GM23338 (cell line): Measurements from ENCODE around the gene SLC19A1. TPM values are rescaled to one million over a fixed set of nuclear protein-coding genes. Genes with fewer than 3 reads are reported as not detected.

Experiments
- ATAC-seq: fragments of 200-7000 bp; cut with Tn5 transposase; 3 replicates; pipeline ENCODE4 v1.9.1; 2020
- DNase-seq: peaks from one replicate; pipeline ENCODE4 v3.0.0-alpha.2; 2015; ENCODE audit warnings: low spot score
- H2AFZ ChIP-seq: fragments of 200-600 bp; sonication (generic); 2 replicates; pipeline ENCODE4 v1.8.0; 2016; ENCODE audit warnings: antibody characterized with exemption, mild to moderate bottlenecking, moderate library complexity
- H3F3A ChIP-seq: fragments of 200-600 bp; sonication (generic); replicated peaks from 2 replicates; pipeline ENCODE4 v1.8.0; 2017; ENCODE audit warnings: antibody characterized with exemption, mixed run types, low read depth
- H3K27ac ChIP-seq: fragments of 200-600 bp; sonication (generic); 2 replicates; pipeline ENCODE4 v1.6.1; 2016; ENCODE audit warnings: low read depth
- H3K27me3 ChIP-seq: fragments of 200-600 bp; sonication (generic); 2 replicates; pipeline ENCODE4 v1.8.0; 2016; ENCODE audit warnings: mild to moderate bottlenecking, mixed run types, moderate library complexity; ENCODE audit not compliant: insufficient read depth
- H3K36me3 ChIP-seq: fragments of 200-600 bp; sonication (generic); 2 replicates; pipeline ENCODE4 v1.8.0; 2016; ENCODE audit warnings: mild to moderate bottlenecking; ENCODE audit not compliant: insufficient read depth
- H3K4me1 ChIP-seq: fragments of 200-600 bp; sonication (generic); 2 replicates; pipeline ENCODE4 v1.8.0; 2016; ENCODE audit warnings: mild to moderate bottlenecking, moderate library complexity; ENCODE audit not compliant: insufficient read depth
- H3K4me2 ChIP-seq: fragments of 200-600 bp; sonication (generic); 2 replicates; pipeline ENCODE4 v1.7.1; 2017; ENCODE audit warnings: mixed run types
- H3K4me3 ChIP-seq: fragments of 200-600 bp; sonication (generic); 2 replicates; pipeline ENCODE4 v1.6.1; 2016; ENCODE audit warnings: mixed run types
- H3K79me2 ChIP-seq: fragments of 200-600 bp; sonication (generic); replicated peaks from 2 replicates; pipeline ENCODE4 v1.8.0; 2017; ENCODE audit warnings: mild to moderate bottlenecking; ENCODE audit not compliant: insufficient read depth
- H3K9me2 ChIP-seq: fragments of 200-600 bp; sonication (generic); 2 replicates; pipeline ENCODE4 v1.8.0; 2017; ENCODE audit not compliant: insufficient read depth
- H4K20me1 ChIP-seq: fragments of 200-600 bp; sonication (generic); replicated peaks from 2 replicates; pipeline ENCODE4 v1.8.0; 2017; ENCODE audit warnings: mild to moderate bottlenecking; ENCODE audit not compliant: insufficient read depth
- H3K27ac Mint-ChIP-seq: 2 replicates; pipeline ENCODE4 v1.8.0; 2020; ENCODE audit warnings: inconsistent platforms, mild to moderate bottlenecking, moderate library complexity, mixed read lengths
- H3K27me3 Mint-ChIP-seq: 3 replicates; pipeline ENCODE4 v1.8.0; 2022; ENCODE audit warnings: low read depth, mild to moderate bottlenecking, moderate library complexity, mixed read lengths, inconsistent platforms; ENCODE audit not compliant: insufficient read depth, poor library complexity
- H3K36me3 Mint-ChIP-seq: 3 replicates; pipeline ENCODE4 v1.8.0; 2021; ENCODE audit warnings: low read depth, mild to moderate bottlenecking, inconsistent platforms, moderate library complexity, mixed read lengths
- H3K4me1 Mint-ChIP-seq: 3 replicates; pipeline ENCODE4 v1.8.0; 2020; ENCODE audit warnings: mild to moderate bottlenecking, inconsistent platforms, mixed read lengths
- H3K4me3 Mint-ChIP-seq: 3 replicates; pipeline ENCODE4 v1.8.0; 2021; ENCODE audit warnings: moderate library complexity, mild to moderate bottlenecking, inconsistent platforms, mixed read lengths
- H3K9me3 Mint-ChIP-seq: 3 replicates; pipeline ENCODE4 v1.8.0; 2020; ENCODE audit warnings: moderate library complexity, mild to moderate bottlenecking, inconsistent platforms, mixed read lengths
- CREB1 ChIP-seq: fragments of 250-450 bp; sonication (Bioruptor Pico); IDR thresholded peaks from 2 replicates; pipeline ENCODE4 v1.5.0; 2020; ENCODE audit warnings: low read depth, mild to moderate bottlenecking, moderate library complexity
- EZH2 ChIP-seq: fragments of 200-600 bp; sonication (generic); IDR thresholded peaks from one replicate; pipeline ENCODE4 v1.8.0; 2017; ENCODE audit warnings: antibody characterized with exemption, mild to moderate bottlenecking, low read depth; ENCODE audit not compliant: unreplicated experiment
- JUNB ChIP-seq: IDR thresholded peaks from one replicate; pipeline ENCODE4 v1.6.1; 2016; ENCODE audit warnings: antibody characterized with exemption; ENCODE audit not compliant: unreplicated experiment
- NANOG ChIP-seq: IDR thresholded peaks from 2 replicates; pipeline ENCODE4 v1.6.1; 2016; ENCODE audit warnings: antibody characterized with exemption, borderline replicate concordance
- POLR2AphosphoS5 ChIP-seq: IDR thresholded peaks from 2 replicates; pipeline ENCODE4 v1.6.1; 2016; ENCODE audit warnings: antibody characterized with exemption, low read depth
- ZNF331 ChIP-seq: fragments of 250-450 bp; sonication (Bioruptor Pico); IDR thresholded peaks from 2 replicates; pipeline ENCODE4 v1.5.0; 2020; ENCODE audit warnings: low read depth, mild to moderate bottlenecking, moderate library complexity
- polyA plus RNA-seq: library from polyadenylated mRNA; unstranded; fragments of >200 nt; fragmentation: Nextera tagmentation; extraction: Ambion mirVana; gene quantifications from 2 replicates; pipeline ENCODE4 v1.2.1, GENCODE V29; 2016
- total RNA-seq: library from RNA; depleted of rRNA; stranded (reverse); fragments of >200 nt; shearing (Covaris generic); gene quantifications from 2 replicates; pipeline ENCODE4 v1.2.3, GENCODE V29; 2014
- TF ChIP-seq, protein P1 (sequence below): fragments of 250-450 bp; sonication (Bioruptor Pico); IDR thresholded peaks from 2 replicates; pipeline ENCODE4 v1.5.0; 2020; ENCODE audit warnings: mild to moderate bottlenecking, moderate library complexity
- TF ChIP-seq, protein P2 (sequence below), 2 experiments: fragments of 200-600 bp in 1 of 2; sonication (generic) in 1 of 2; conservative IDR thresholded peaks; 2 replicates each; pipeline versions ENCODE4 v1.5.1 to v1.6.1; 2016 to 2017; ENCODE audit warnings: antibody characterized with exemption in 2 of 2, low read depth in 2 of 2, mild to moderate bottlenecking in 2 of 2, moderate library complexity in 1 of 2

The SLC19A1 gene
- total and polyA plus RNA-seq, 2 experiments from 2014 or later: 31.2 to 33.0 TPM

DNA sequence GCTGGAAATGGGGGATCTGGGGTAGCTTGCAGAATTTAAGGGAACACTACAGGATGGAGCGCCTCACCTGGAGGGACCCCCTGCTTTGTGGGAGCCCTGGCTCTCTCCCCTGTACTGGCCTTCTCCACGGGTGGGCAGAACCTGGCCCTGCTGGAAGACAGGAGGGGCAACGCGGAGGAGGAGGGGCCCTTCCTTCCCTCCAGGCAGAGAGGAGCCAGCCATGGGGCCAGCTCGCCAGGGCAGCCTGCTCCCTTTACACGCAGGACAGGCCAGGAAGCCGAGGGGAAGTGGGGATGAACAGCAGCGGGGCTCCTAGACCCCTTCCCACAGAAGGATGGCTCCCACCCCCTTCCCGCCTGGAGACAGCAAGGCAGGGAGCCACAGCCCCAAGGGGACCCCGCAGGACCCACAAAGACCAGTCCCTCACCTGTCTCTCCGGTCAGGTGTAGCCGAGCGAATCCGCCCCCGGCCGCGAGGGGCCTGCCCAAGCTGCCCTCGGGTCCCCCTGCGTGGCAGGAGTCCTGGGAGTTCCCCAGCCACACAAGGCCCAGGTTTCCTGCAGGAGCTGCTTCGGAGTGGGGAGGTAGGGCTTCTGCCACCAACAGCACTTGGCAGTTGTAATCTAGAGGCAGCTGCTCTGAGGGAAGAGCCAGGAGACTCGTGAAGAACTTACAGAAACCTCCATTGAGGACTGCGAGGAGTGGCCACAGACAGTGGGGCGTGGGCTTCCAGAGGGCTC lies 1.6 kb upstream of the SLC19A1 start (continued):
- TF ChIP-seq, protein P1, sequence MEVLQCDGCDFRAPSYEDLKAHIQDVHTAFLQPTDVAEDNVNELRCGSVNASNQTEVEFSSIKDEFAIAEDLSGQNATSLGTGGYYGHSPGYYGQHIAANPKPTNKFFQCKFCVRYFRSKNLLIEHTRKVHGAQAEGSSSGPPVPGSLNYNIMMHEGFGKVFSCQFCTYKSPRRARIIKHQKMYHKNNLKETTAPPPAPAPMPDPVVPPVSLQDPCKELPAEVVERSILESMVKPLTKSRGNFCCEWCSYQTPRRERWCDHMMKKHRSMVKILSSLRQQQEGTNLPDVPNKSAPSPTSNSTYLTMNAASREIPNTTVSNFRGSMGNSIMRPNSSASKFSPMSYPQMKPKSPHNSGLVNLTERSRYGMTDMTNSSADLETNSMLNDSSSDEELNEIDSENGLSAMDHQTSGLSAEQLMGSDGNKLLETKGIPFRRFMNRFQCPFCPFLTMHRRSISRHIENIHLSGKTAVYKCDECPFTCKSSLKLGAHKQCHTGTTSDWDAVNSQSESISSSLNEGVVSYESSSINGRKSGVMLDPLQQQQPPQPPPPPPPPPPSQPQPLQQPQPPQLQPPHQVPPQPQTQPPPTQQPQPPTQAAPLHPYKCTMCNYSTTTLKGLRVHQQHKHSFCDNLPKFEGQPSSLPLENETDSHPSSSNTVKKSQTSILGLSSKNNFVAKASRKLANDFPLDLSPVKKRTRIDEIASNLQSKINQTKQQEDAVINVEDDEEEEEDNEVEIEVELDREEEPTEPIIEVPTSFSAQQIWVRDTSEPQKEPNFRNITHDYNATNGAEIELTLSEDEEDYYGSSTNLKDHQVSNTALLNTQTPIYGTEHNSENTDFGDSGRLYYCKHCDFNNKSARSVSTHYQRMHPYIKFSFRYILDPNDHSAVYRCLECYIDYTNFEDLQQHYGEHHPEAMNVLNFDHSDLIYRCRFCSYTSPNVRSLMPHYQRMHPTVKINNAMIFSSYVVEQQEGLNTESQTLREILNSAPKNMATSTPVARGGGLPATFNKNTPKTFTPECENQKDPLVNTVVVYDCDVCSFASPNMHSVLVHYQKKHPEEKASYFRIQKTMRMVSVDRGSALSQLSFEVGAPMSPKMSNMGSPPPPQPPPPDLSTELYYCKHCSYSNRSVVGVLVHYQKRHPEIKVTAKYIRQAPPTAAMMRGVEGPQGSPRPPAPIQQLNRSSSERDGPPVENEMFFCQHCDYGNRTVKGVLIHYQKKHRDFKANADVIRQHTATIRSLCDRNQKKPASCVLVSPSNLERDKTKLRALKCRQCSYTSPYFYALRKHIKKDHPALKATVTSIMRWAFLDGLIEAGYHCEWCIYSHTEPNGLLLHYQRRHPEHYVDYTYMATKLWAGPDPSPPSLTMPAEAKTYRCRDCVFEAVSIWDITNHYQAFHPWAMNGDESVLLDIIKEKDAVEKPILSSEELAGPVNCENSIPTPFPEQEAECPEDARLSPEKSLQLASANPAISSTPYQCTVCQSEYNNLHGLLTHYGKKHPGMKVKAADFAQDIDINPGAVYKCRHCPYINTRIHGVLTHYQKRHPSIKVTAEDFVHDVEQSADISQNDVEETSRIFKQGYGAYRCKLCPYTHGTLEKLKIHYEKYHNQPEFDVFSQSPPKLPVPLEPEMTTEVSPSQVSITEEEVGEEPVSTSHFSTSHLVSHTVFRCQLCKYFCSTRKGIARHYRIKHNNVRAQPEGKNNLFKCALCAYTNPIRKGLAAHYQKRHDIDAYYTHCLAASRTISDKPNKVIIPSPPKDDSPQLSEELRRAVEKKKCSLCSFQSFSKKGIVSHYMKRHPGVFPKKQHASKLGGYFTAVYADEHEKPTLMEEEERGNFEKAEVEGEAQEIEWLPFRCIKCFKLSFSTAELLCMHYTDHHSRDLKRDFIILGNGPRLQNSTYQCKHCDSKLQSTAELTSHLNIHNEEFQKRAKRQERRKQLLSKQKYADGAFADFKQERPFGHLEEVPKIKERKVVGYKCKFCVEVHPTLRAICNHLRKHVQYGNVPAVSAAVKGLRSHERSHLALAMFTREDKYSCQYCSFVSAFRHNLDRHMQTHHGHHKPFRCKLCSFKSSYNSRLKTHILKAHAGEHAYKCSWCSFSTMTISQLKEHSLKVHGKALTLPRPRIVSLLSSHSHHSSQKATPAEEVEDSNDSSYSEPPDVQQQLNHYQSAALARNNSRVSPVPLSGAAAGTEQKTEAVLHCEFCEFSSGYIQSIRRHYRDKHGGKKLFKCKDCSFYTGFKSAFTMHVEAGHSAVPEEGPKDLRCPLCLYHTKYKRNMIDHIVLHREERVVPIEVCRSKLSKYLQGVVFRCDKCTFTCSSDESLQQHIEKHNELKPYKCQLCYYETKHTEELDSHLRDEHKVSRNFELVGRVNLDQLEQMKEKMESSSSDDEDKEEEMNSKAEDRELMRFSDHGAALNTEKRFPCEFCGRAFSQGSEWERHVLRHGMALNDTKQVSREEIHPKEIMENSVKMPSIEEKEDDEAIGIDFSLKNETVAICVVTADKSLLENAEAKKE (CRISPR knock-in tag): no peak

DNA sequence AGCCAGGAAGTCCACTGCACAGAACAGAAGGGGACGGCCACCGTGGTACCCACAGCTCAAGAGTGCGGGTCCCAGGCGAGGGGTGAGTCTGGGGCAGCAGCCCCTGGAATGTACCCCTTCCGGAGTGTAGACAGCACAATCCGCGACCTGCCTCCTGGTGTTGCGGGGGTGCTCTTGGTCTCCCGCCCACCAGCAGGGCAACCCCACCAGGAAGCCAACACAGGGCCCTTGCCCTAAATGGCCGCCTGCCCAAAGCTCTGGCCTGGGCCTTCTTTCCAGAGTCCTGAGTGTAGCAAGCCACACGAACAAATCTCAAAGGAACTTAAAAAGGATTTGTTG lies 1.1 kb upstream of the SLC19A1 start:
- Mint-ChIP-seq H3K27me3 (peaks cover 11% of the 10 kb centered on the region), H3K9me3 (peaks cover 12% of the 10 kb centered on the region), H3K27ac (no peak overlapping the region), H3K4me3 (peak overlapping the region; percentile 55), H3K36me3 (no peaks in the 10 kb centered on the region), H3K4me1 (peaks cover 7% of the 10 kb centered on the region)
- H3K79me2 ChIP-seq: peaks cover 28% of the 10 kb centered on the region
- H3K4me2 ChIP-seq: peak overlapping the region; percentile 81; the same call in 1 of the 2 replicates
- 0 out of 2 replicates have a peak, but pooled peaks cover 4% of the 10 kb centered on the region for H4K20me1 ChIP-seq
- no peaks in the 10 kb centered on the region; the same call in 1 of the 2 replicates for H3K4me1 ChIP-seq
- H3K36me3 ChIP-seq: no peaks in the 10 kb centered on the region
- no peak overlapping the region for H3K27ac ChIP-seq
- peak overlapping the region; percentile 64 for H3K4me3 ChIP-seq
- peaks cover 6% of the 10 kb centered on the region; the same call in 1 of the 2 replicates for H3K9me2 ChIP-seq
- no peak overlapping the region for H2AFZ ChIP-seq
- DNase-seq: no peak
- no peaks in the 10 kb centered on the region for H3K27me3 ChIP-seq
- H3F3A ChIP-seq: no peaks in the 10 kb centered on the region
- peak; percentile 12 for ATAC-seq
- TF ChIP-seq, protein P2, sequence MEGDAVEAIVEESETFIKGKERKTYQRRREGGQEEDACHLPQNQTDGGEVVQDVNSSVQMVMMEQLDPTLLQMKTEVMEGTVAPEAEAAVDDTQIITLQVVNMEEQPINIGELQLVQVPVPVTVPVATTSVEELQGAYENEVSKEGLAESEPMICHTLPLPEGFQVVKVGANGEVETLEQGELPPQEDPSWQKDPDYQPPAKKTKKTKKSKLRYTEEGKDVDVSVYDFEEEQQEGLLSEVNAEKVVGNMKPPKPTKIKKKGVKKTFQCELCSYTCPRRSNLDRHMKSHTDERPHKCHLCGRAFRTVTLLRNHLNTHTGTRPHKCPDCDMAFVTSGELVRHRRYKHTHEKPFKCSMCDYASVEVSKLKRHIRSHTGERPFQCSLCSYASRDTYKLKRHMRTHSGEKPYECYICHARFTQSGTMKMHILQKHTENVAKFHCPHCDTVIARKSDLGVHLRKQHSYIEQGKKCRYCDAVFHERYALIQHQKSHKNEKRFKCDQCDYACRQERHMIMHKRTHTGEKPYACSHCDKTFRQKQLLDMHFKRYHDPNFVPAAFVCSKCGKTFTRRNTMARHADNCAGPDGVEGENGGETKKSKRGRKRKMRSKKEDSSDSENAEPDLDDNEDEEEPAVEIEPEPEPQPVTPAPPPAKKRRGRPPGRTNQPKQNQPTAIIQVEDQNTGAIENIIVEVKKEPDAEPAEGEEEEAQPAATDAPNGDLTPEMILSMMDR (conservative IDR thresholded peaks at IDR 0.05; ENCODE audit: low read depth in 2 of 2): no peak
- TF ChIP-seq NANOG (no peak), JUNB (no peak), POLR2AphosphoS5 (no peak), EZH2 (no peak), CREB1 (CRISPR knock-in tag) (no peak), ZNF331 (CRISPR knock-in tag) (no peak)
